Stimulated activated CD8-positive, alpha-beta memory T cell treated with anti-CD3 and anti-CD28 coated beads, Interleukin-2, amount 100 ng/mL, for 1 hour (primary cell): ENCODE data around the gene PTPRR.

Experiments
- DNase-seq, 2 donors: peaks; one replicate each; pipeline ENCODE4 v3.0.0-alpha.2; 2020; ENCODE audit warnings: low read depth in 2 of 2

PTPRR gene

GRCh38 chr12:70920251-70920851 is at the start of gene PTPRR:
PTPRR (minus strand) TSS chr12:70920738; CDS start chr12:70920390, 348 bp downstream.
- DNase-seq: no peak

- no peak for DNase-seq
Measured at GRCh38 chr12:70966996-70967790, 46.7 kb upstream of the PTPRR start.

- DNase-seq: no peak
Measured at GRCh38 chr12:70966046-70966445, 45.5 kb upstream of the PTPRR start.

- no peak for DNase-seq
Measured at GRCh38 chr12:70964867-70965510, 44.5 kb upstream of the PTPRR start.

- DNase-seq: no peak
Measured at GRCh38 chr12:70963081-70963660, 42.6 kb upstream of the PTPRR start.

GRCh38 chr12:70962226-70962794 is 41.8 kb upstream of the PTPRR start:
- DNase-seq: no peak

- no peak for DNase-seq
Measured at GRCh38 chr12:70960484-70960883, 39.9 kb upstream of the PTPRR start.

GRCh38 chr12:70955415-70955814 is 34.9 kb upstream of the PTPRR start:
- no peak for DNase-seq

- no peak for DNase-seq
Measured at GRCh38 chr12:70950451-70950850, 29.9 kb upstream of the PTPRR start.

GRCh38 chr12:70948976-70949336 is 28.4 kb upstream of the PTPRR start:
- DNase-seq: no peak

- no peak for DNase-seq
Measured at GRCh38 chr12:70948236-70948975, 27.9 kb upstream of the PTPRR start.

GRCh38 chr12:70936203-70936813 is 15.8 kb upstream of the PTPRR start:
- DNase-seq: no peak

GRCh38 chr12:70933133-70933532 is 12.6 kb upstream of the PTPRR start:
- DNase-seq: no peak

GRCh38 chr12:70929029-70929428 is 8.5 kb upstream of the PTPRR start:
- DNase-seq: no peak

- DNase-seq: no peak
Measured at GRCh38 chr12:70928071-70928470, 7.5 kb upstream of the PTPRR start.

- no peak for DNase-seq
Measured at GRCh38 chr12:70927356-70927755, 6.8 kb upstream of the PTPRR start.

- no peak for DNase-seq
Measured at GRCh38 chr12:70925539-70925938, 5.0 kb upstream of the PTPRR start.

- no peak for DNase-seq
Measured at GRCh38 chr12:70920891-70921290, 353 bp upstream of the PTPRR start.

GRCh38 chr12:70919597-70920035 is 922 bp downstream of the PTPRR start:
- no peak for DNase-seq

GRCh38 chr12:70919176-70919575 is 1.4 kb downstream of the PTPRR start:
- DNase-seq: no peak

- DNase-seq: no peak
Measured at GRCh38 chr12:70918321-70918720, 2.2 kb downstream of the PTPRR start.
